Adrenal gland (tissue), 12 donors: ENCODE results near the gene MALRD1. TPM values are rescaled to one million over a fixed set of nuclear protein-coding genes. Genes with fewer than 3 reads are reported as not detected.

ENCODE experiments used
- DNase-seq, 7 donors: peaks; one replicate each; pipeline ENCODE4 v3.0.0-alpha.2; 2019 to 2020
- H3K27ac ChIP-seq, 5 donors: fragments of 200-600 bp; sonication (generic) in 4 of 5; 1 replicate in 3 of 5; 2 replicates in 2 of 5; pipeline versions ENCODE4 v1.5.1 to v1.8.0; 2016 to 2020; ENCODE audit warnings: mild to moderate bottlenecking in 1 of 5
- H3K27me3 ChIP-seq: fragments of 200-600 bp; 2 replicates; pipeline ENCODE4 v1.8.0; 2021
- H3K36me3 ChIP-seq, 2 donors: fragments of 200-600 bp; replicated peaks in 1 of 2; 1 replicate in 1 of 2; 2 replicates in 1 of 2; pipeline versions ENCODE4 v1.5.1 to v1.8.0; 2018 to 2022
- H3K4me1 ChIP-seq, 2 donors: fragments of 200-600 bp; replicated peaks in 1 of 2; 1 replicate in 1 of 2; 2 replicates in 1 of 2; pipeline versions ENCODE4 v1.5.1 to v1.8.0; 2018 to 2021
- H3K4me3 ChIP-seq, 4 donors: fragments of 200-600 bp; sonication (generic) in 3 of 4; one replicate each; pipeline ENCODE4 v1.5.1; 2016 to 2018
- H3K9me3 ChIP-seq, 3 donors: fragments of 200-600 bp; sonication (generic) in 1 of 3; replicated peaks in 1 of 3; 1 replicate in 2 of 3; 2 replicates in 1 of 3; pipeline versions ENCODE4 v1.5.1 to v1.8.0; 2016 to 2021
- POLR2A ChIP-seq, 2 donors: fragments of 450-650 bp; IDR thresholded peaks; one replicate each; pipeline ENCODE4 v1.6.1; 2017; ENCODE audit warnings: antibody characterized with exemption in 2 of 2, mild to moderate bottlenecking in 2 of 2, moderate library complexity in 1 of 2
- WGBS, 4 donors: extraction: QIAGEN DNeasy Blood & Tissue Kit in 2 of 4; methylation state at CpG; one replicate each; pipeline versions ENCODE4 v1.1.5 to v1.1.7; 2013 to 2017; 5-methylcytosine and 5-hydroxymethylcytosine counted together
- intact Hi-C, 2 donors: fragments of 100-400 bp; cut with DNase I; formaldehyde crosslinking; loops; one replicate each; pipeline versions ENCODE4 v1.14.1 to v1.15.0; 2022 to 2023
- polyA plus RNA-seq, 3 donors: library from polyadenylated mRNA; stranded (reverse); fragments of 200-250 nt in 2 of 3; fragments of 350-450 nt in 1 of 3; fragmentation: Illumina TruSeq in 1 of 3; extraction: RNeasy Lipid Tissue Mini Kit (QIAGEN cat#74804) in 1 of 3; gene quantifications; one replicate each; pipeline ENCODE4 v1.2.3, GENCODE V29; 2013 to 2014
- total RNA-seq, 9 donors: library from RNA; depleted of rRNA in 4 of 9; stranded (reverse); fragments of >200 nt in 4 of 9; fragments of 120-200 nt in 1 of 9; fragmentation: NEBNext Ultra II Directional in 1 of 9; extraction: Animal tissue kit (Norgen Biotek cat#: 25700) in 1 of 9; gene quantifications; one replicate each; pipeline versions ENCODE4 v1.1.0 to v1.2.4, GENCODE V29; 2013 to 2023
- TF ChIP-seq, protein P1 (sequence below), 6 experiments: fragments of 450-650 bp in 4 of 6; fragments of 200-600 bp in 2 of 6; sonication (generic) in 1 of 6; IDR thresholded peaks; 1 replicate in 5 of 6; 2 replicates in 1 of 6; pipeline versions ENCODE4 v1.5.1 to v1.8.0; 2016 to 2021; ENCODE audit warnings: antibody characterized with exemption in 6 of 6, mild to moderate bottlenecking in 2 of 6, moderate library complexity in 1 of 6
- donor health status: healthy with polysubstance abuse.
- donor health status: Bipolar disorder and iron deficiency.
- donor health status: DM: yes; HTN: yes; CAD: no.
- donor health status: DM: no; HTN: no; CAD: no.
- donor health status: DM: no; HTN: no; CAD: no.
- donor health status: DM: yes; HTN: yes; CAD: no.

Gene MALRD1
- total and polyA plus RNA-seq, 12 donors = 0.48 to 6.2 (median 1.9) TPM

GRCh38 chr10:19654576-19654975 lies 606.0 kb downstream of the MALRD1 start:
- TF ChIP-seq POLR2A (IDR thresholded peaks at IDR 0.05) = no peak
- TF ChIP-seq, protein P1, sequence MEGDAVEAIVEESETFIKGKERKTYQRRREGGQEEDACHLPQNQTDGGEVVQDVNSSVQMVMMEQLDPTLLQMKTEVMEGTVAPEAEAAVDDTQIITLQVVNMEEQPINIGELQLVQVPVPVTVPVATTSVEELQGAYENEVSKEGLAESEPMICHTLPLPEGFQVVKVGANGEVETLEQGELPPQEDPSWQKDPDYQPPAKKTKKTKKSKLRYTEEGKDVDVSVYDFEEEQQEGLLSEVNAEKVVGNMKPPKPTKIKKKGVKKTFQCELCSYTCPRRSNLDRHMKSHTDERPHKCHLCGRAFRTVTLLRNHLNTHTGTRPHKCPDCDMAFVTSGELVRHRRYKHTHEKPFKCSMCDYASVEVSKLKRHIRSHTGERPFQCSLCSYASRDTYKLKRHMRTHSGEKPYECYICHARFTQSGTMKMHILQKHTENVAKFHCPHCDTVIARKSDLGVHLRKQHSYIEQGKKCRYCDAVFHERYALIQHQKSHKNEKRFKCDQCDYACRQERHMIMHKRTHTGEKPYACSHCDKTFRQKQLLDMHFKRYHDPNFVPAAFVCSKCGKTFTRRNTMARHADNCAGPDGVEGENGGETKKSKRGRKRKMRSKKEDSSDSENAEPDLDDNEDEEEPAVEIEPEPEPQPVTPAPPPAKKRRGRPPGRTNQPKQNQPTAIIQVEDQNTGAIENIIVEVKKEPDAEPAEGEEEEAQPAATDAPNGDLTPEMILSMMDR (IDR thresholded peaks at IDR 0.05) = no peak
- H3K27me3 ChIP-seq = no peaks in the 10 kb centered on the region
- DNase-seq = no peak
- peaks cover 10% of the 10 kb centered on the region in 2 donors for H3K4me1 ChIP-seq
- no peak overlapping the region for H3K4me3 ChIP-seq
- WGBS, 4 donors = 63 to 66% (median 64%) methylated on average over 3 of the region's 3 CpGs
- no peaks in the 10 kb centered on the region for H3K36me3 ChIP-seq
- H3K9me3 ChIP-seq = no peaks in the 10 kb centered on the region
- H3K27ac ChIP-seq = no peak overlapping the region
- intact Hi-C loops = no loop called here

DNA sequence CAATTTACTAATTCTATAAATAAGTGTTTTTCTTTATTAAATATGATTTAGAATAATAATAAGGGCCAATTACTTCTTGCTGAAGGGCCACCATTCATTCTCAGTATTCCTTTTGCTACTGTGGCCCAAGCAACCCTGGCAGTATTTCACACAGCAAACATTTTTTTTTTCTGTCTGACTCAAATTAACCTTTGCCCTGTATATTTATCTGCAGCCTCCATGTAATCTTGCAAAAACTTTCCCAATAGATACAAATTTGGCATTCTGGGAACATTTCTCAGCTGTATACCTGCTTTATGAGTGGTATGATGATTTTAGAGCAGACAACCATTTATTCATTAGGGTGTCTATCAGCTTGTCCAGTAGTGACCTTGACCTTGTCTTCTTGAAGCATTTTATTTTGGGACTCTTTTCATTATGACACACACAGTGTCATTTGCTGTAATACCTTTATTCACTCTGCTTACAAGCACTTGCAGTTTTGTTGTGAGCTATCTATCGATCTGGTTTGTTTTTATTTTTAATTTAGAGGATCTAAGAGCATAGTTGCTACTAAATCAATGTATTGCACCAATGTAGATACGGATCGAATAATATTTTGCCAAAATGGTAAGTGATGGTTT lies 607.9 kb downstream of the MALRD1 start:
- Histone ChIP-seq H3K36me3 (no peaks in the 10 kb centered on the region), H3K9me3 (no peaks in the 10 kb centered on the region), H3K27me3 (no peaks in the 10 kb centered on the region), H3K4me1 (peaks cover 10% of the 10 kb centered on the region in 2 donors), H3K4me3 (no peak overlapping the region), H3K27ac (no peak overlapping the region)
- peak in 1 of 7 donors; percentile 4 for DNase-seq
- 67 to 84% (median 76%) methylated on average over 3 of the region's 3 CpGs for WGBS, 4 donors
- intact Hi-C loops = no loop called here
- TF ChIP-seq, protein P1 (IDR thresholded peaks at IDR 0.05) = no peak
- no peak for TF ChIP-seq POLR2A (IDR thresholded peaks at IDR 0.05)

DNA sequence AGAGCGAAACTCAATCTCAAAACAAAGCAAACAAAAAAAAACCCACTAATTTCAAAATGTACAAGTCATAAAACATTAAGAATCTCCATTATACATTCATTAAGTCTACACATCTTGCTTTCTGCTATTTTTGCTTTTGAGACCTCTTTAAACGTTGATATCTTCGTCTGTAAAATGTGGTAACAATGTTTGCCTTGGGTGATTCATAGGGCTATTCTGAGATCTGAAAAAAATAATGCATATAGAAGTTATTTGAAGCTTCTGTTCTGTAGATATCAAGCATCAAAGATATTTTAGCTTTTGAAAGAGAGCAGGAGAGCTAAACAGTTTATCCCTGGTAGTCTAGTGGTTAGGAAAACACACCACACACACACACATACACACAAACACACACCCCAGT lies 609.5 kb downstream of the MALRD1 start:
- Histone ChIP-seq H3K27me3 (no peaks in the 10 kb centered on the region), H3K36me3 (no peaks in the 10 kb centered on the region), H3K4me1 (peaks cover 10% of the 10 kb centered on the region in 2 donors), H3K9me3 (no peaks in the 10 kb centered on the region), H3K27ac (no peak overlapping the region), H3K4me3 (no peak overlapping the region)
- WGBS, 4 donors = 65 to 74% (median 66%) methylated on average over 3 of the region's 3 CpGs
- no peak for TF ChIP-seq POLR2A (IDR thresholded peaks at IDR 0.05)
- intact Hi-C loops = no loop called here
- DNase-seq = no peak

GRCh38 chr10:19658622-19659233 lies 610.1 kb downstream of the MALRD1 start:
- TF ChIP-seq, protein P1 (IDR thresholded peaks at IDR 0.05) = no peak
- TF ChIP-seq POLR2A (IDR thresholded peaks at IDR 0.05) = no peak
- Histone ChIP-seq H3K27ac (no peak overlapping the region), H3K4me3 (no peak overlapping the region), H3K9me3 (no peaks in the 10 kb centered on the region), H3K4me1 (peaks cover 10% of the 10 kb centered on the region in 2 donors), H3K27me3 (no peaks in the 10 kb centered on the region), H3K36me3 (no peaks in the 10 kb centered on the region)
- intact Hi-C loops = no loop called here
- no peak for DNase-seq
- WGBS, 4 donors = 51 to 60% (median 53%) methylated on average over 5 of the region's 5 CpGs
